ENCODE results near the gene MPRIP.
A peak's percentile ranks its signal among the peaks of the same experiment; 100 is the strongest.

MPRIP gene

DNA sequence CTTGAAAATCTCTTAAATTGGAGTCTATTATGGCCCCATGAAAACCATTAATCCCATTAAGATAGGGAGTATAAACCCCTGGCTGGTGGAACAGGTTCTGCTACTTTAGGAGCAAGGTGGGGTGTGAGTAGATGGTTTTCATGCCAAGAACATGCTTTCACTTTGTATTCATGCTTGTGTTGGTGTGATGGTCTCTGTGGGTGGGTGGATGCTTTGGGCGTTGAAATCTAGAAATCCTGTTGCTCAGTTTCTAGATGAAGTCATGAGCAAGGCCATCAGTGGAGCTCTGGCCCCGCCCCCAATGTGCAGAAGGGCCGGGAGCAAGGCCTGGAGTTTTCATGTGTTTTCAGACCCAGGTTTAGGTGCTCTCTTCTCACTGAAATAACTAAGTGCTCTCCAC, 143.8 kb downstream of the MPRIP start:
- TF ChIP-seq, protein P1, sequence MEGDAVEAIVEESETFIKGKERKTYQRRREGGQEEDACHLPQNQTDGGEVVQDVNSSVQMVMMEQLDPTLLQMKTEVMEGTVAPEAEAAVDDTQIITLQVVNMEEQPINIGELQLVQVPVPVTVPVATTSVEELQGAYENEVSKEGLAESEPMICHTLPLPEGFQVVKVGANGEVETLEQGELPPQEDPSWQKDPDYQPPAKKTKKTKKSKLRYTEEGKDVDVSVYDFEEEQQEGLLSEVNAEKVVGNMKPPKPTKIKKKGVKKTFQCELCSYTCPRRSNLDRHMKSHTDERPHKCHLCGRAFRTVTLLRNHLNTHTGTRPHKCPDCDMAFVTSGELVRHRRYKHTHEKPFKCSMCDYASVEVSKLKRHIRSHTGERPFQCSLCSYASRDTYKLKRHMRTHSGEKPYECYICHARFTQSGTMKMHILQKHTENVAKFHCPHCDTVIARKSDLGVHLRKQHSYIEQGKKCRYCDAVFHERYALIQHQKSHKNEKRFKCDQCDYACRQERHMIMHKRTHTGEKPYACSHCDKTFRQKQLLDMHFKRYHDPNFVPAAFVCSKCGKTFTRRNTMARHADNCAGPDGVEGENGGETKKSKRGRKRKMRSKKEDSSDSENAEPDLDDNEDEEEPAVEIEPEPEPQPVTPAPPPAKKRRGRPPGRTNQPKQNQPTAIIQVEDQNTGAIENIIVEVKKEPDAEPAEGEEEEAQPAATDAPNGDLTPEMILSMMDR (IDR thresholded peaks at IDR 0.05; ENCODE audit: low read depth, low read length): no peak
- DNase-seq (ENCODE audit: low read depth in 2 of 2): no peak
- no peak overlapping the region for H3K4me3 ChIP-seq (replicated peaks in 1 of 2; ENCODE audit: low read depth in 2 of 2, low read length in 2 of 2)

DNA sequence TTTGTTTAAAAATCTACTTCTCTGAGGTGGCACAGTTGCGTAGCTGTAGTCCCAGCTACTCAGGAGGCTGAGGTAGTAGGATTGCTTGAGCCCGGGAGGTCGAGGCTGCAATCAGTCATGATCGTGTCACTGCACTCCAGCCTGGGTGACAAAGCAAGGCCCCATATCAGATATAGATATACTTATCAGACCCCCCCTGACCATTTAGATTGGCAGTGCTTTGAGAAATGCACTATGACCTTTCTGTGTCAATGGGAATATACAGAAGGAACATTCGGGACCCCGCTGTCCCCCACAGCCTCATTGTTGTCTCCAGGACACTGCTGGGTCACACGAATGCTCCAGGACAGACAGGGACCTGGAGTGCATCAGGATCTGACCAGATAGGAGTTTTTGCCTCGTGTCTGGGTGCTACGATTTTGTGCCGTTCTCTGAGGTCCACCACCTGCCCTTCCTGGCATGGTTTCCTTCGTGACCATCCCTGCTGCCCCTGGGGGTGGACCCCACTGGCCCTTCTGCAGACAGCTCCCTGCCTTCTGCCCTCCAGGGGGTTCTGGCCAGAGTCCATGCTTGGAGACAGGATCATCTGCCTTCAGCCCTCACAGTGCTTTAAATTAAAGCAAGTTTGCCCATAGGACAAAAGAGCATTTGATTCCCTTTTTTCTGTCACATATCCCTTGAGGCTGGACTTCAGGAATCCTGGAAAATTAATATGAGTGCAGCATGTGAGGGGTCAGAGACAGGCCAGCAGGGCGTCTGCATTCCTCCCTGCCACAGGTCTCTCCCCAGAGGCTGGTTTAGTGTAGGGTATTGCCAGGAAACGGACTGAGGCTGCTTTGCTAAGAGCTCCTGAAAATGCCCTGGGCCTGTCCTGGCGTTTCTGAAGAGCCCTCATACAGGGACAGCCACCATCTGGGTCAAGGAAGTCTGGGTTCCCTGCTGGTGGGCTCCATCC, 144.6 kb downstream of the MPRIP start:
- H3K4me3 ChIP-seq (replicated peaks in 1 of 2; ENCODE audit: low read depth in 2 of 2, low read length in 2 of 2): no peak overlapping the region
- DNase-seq (ENCODE audit: low read depth in 2 of 2): peak in 1 of 2 donors; percentile 9
- TF ChIP-seq, protein P1 (IDR thresholded peaks at IDR 0.05; ENCODE audit: low read depth, low read length): no peak

DNA sequence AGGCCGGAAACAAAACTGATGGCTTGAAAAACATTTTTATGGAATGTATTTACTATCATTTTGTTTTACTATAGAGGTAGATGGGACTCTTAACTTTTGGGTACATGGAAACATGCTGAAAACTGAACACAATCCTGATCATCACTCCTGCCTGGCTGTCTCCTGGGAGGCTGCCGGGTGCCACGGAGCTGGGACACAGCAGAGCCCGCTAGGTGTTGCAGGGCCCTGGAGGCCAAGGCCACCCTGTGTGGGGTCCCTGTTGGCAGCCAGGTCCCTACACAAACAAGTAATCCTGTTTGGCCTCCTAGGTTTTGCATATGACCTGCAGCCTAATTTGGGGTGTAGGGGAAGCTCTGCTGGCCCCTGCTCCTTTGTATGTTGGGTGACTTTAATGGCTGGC, 146.3 kb downstream of the MPRIP start:
- no peak overlapping the region for H3K4me3 ChIP-seq (replicated peaks in 1 of 2; ENCODE audit: low read depth in 2 of 2, low read length in 2 of 2)
- TF ChIP-seq, protein P1 (IDR thresholded peaks at IDR 0.05; ENCODE audit: low read depth, low read length): no peak
- DNase-seq (ENCODE audit: low read depth in 2 of 2): no peak

DNA sequence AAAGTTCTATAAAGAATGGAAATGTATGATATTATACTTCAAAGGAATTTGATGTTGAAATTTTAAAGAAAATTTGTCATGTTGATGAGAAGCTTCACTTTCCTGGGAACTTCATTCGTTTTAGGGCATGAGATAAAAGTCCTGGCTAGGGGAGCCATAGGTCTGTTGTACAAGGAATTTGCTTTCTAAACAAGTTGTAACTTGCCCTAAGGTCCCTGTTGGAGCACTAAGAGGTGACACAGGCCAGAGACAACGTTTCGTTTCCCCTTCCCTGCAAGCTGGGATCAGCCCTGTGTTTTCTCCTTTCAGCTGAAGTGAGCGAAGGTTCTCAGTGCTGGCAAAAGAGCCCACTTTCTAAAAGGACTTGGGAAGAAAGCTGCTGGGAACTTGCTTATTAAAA, 147.3 kb downstream of the MPRIP start:
- H3K4me3 ChIP-seq (replicated peaks in 1 of 2; ENCODE audit: low read depth in 2 of 2, low read length in 2 of 2): no peak overlapping the region
- TF ChIP-seq, protein P1 (IDR thresholded peaks at IDR 0.05; ENCODE audit: low read depth, low read length): no peak
- DNase-seq (ENCODE audit: low read depth in 2 of 2): no peak

DNA sequence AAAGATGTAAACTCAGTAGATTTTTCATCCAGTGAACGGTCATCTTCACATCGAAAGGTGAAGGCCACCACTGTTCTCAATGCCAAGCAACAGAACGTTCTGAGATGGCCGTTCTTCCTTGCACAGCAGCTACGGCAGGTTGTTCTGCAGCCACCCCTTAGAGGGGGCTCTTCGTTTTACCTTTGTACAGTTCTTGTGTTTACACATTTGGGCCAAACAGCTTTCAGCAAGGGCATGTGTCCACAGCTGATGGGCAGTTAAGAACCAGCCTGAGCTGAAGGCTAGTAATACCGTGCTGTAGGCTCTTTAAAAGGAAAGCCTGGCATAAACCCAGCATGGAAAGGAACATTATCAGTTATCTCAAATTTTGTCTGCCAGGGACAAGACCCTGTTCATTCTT, 147.9 kb downstream of the MPRIP start:
- TF ChIP-seq, protein P1 (IDR thresholded peaks at IDR 0.05; ENCODE audit: low read depth, low read length): no peak
- H3K4me3 ChIP-seq (replicated peaks in 1 of 2; ENCODE audit: low read depth in 2 of 2, low read length in 2 of 2): no peak overlapping the region
- no peak for DNase-seq (ENCODE audit: low read depth in 2 of 2)

DNA sequence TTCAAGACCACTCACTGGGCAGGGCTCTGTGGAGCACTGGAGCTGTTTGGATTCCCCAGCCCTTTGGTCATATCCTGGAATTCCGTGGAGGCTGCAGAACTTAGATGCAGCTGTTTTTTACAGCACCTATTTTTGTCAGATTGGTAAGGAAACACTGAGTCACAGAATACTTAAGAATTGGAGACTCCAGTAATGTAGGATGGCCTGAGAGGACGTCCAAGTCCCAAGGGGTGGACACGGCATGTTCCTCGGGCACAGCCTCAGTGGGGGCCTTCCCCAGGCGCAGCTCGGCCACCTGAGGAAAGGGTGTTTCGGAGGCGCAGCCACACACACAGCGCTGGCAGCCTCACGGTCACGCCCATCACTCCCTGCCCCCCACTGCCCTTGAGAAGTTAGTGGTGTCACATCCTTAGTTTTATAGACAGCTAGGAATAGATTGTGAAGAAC, 149.1 kb downstream of the MPRIP start:
- TF ChIP-seq, protein P1 (IDR thresholded peaks at IDR 0.05; ENCODE audit: low read depth, low read length): no peak
- DNase-seq (ENCODE audit: low read depth in 2 of 2): peak; percentile 61 to 85
- H3K4me3 ChIP-seq (replicated peaks in 1 of 2; ENCODE audit: low read depth in 2 of 2, low read length in 2 of 2): no peak overlapping the region

Data from cardiac fibroblast (primary cell).